ENCODE results near the gene DCAF6.

DNA sequence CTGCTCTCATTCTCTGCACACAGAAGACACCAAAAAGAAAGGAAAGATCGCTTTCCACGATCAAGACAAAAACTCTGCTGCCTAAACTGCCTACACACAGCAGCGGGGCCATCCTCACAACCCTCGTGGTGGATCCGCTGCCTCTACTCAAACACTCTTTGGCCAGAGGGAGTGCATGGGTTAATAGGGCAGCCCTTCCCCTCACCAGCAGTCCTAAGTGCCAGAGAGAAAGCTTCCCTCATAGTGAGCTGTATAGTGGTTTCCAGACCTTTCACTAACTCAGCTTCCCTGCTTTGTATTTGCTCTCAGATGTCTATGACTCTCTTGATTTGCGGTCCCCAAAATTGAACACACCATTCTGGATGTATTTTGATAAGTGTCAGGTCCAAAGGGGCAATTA, 169.4 kb downstream of the DCAF6 start:
- TF ChIP-seq POLR2AphosphoS5 (IDR thresholded peaks at IDR 0.05; ENCODE audit: low read depth) (no peak), SPI1 (IDR thresholded peaks at IDR 0.05; ENCODE audit: borderline replicate concordance, low read depth) (no peak), GABPA (IDR thresholded peaks at IDR 0.05; ENCODE audit: low read depth) (no peak)
- TF ChIP-seq, protein P1, sequence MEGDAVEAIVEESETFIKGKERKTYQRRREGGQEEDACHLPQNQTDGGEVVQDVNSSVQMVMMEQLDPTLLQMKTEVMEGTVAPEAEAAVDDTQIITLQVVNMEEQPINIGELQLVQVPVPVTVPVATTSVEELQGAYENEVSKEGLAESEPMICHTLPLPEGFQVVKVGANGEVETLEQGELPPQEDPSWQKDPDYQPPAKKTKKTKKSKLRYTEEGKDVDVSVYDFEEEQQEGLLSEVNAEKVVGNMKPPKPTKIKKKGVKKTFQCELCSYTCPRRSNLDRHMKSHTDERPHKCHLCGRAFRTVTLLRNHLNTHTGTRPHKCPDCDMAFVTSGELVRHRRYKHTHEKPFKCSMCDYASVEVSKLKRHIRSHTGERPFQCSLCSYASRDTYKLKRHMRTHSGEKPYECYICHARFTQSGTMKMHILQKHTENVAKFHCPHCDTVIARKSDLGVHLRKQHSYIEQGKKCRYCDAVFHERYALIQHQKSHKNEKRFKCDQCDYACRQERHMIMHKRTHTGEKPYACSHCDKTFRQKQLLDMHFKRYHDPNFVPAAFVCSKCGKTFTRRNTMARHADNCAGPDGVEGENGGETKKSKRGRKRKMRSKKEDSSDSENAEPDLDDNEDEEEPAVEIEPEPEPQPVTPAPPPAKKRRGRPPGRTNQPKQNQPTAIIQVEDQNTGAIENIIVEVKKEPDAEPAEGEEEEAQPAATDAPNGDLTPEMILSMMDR (IDR thresholded peaks at IDR 0.05; ENCODE audit: insufficient read depth, low read length) = no peak
